Measurements from ENCODE around the gene ABCG8.

ABCG8 gene

DNA sequence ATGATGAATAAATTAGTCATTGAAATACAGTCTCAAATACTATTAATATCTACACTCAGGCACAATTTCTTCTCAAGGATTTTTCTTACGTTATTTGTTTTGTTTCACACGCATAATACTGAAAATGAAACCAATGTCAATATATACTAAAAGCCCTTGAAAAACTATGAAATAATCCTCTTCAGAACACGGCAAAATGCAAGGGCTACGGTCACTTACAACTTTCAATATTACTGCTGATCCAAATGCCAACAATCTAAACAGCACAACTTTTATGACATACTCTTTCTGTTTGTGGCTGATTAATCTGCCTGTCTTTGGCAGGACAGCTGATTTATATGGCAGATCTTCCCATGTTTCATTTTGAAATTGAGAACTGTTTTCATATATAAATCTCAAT is 88.7 kb downstream of the ABCG8 start:
- no peak for DNase-seq

DNA sequence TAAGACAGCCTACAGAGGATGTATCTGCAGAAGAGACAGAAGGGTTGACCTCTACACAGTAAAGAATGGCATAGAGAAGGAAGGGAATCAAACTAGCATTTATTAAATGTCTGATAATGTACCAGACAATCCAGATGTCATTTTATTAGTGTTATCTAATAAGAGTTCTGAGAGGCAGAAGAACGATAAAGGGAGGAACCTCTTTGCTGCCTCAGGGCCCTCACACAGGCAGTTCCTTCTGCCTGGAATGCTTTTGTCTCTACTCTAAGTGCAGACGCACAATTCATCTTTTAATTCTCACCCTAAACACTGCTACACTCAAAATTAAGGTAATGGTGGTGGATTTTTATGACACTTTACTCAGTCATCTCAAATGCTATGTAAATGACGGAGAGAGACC is 92.5 kb downstream of the ABCG8 start:
- DNase-seq: no peak
